Sigmoid colon (tissue), 7 donors: ENCODE measurements around the gene EPOP. TPM values are rescaled to one million over a fixed set of nuclear protein-coding genes. Genes with fewer than 3 reads are reported as not detected.
"Not testable (repeated sequence)": the region's sequence is repeated elsewhere in the genome, so short reads cannot be mapped to it uniquely, and the experiment has no call there.

Source experiments
- DNase-seq: peaks from one replicate; pipeline ENCODE4 v3.0.0-alpha.2; 2019
- H3K27ac ChIP-seq, 4 donors: fragments of 200-600 bp; sonication (generic); one replicate each; pipeline ENCODE4 v1.5.1; 2016 to 2019; ENCODE audit warnings: mild to moderate bottlenecking in 1 of 4
- H3K27me3 ChIP-seq, 3 donors: fragments of 200-600 bp; sonication (generic); one replicate each; pipeline ENCODE4 v1.5.1; 2019; ENCODE audit warnings: mild to moderate bottlenecking in 1 of 3
- H3K36me3 ChIP-seq, 4 donors: fragments of 200-600 bp; sonication (generic); one replicate each; pipeline ENCODE4 v1.5.1; 2016 to 2019
- H3K4me1 ChIP-seq, 4 donors: fragments of 200-600 bp; sonication (generic); one replicate each; pipeline ENCODE4 v1.5.1; 2017 to 2019
- H3K4me3 ChIP-seq, 4 donors: fragments of 200-600 bp; sonication (generic); one replicate each; pipeline ENCODE4 v1.5.1; 2017 to 2019; ENCODE audit warnings: mild to moderate bottlenecking in 2 of 4, moderate library complexity in 1 of 4
- H3K9me3 ChIP-seq, 4 donors: fragments of 200-600 bp in 3 of 4; sonication (generic) in 3 of 4; one replicate each; pipeline versions ENCODE4 v1.5.1 to v1.6.1; 2013 to 2019
- EP300 ChIP-seq, 4 donors: sonication (generic); formaldehyde crosslinking; IDR thresholded peaks; one replicate each; pipeline ENCODE4 v1.6.1; 2017; ENCODE audit warnings: antibody characterized with exemption in 4 of 4
- POLR2A ChIP-seq, 2 donors: fragments of 450-650 bp; IDR thresholded peaks; one replicate each; pipeline ENCODE4 v1.6.1; 2016; ENCODE audit warnings: antibody characterized with exemption in 2 of 2, mild to moderate bottlenecking in 2 of 2, moderate library complexity in 2 of 2
- POLR2AphosphoS5 ChIP-seq, 4 donors: sonication (generic); formaldehyde crosslinking; IDR thresholded peaks; one replicate each; pipeline ENCODE4 v1.6.1; 2017; ENCODE audit warnings: antibody characterized with exemption in 4 of 4
- WGBS, 2 donors: extraction: QIAGEN DNeasy Blood & Tissue Kit; methylation state at CpG; one replicate each; pipeline ENCODE4 v1.1.7; 2013; 5-methylcytosine and 5-hydroxymethylcytosine counted together
- intact Hi-C: fragments of 100-400 bp; cut with DNase I; formaldehyde crosslinking; loops from one replicate; pipeline ENCODE4 v1.15.1; 2023
- polyA plus RNA-seq, 3 donors: library from polyadenylated mRNA; stranded (reverse); fragments of 200-250 nt; gene quantifications; one replicate each; pipeline ENCODE4 v1.2.3, GENCODE V29; 2013
- total RNA-seq, 4 donors: library from RNA; depleted of rRNA; stranded (reverse); fragments of >200 nt; gene quantifications; one replicate each; pipeline ENCODE4 v1.1.0, GENCODE V29; 2016
- TF ChIP-seq, protein P1 (sequence below), 4 experiments: fragments of 450-650 bp in 3 of 4; fragments of 200-600 bp in 1 of 4; IDR thresholded peaks; one replicate each; pipeline ENCODE4 v1.5.1; 2016 to 2019; ENCODE audit warnings: antibody characterized with exemption in 4 of 4, mild to moderate bottlenecking in 3 of 4, moderate library complexity in 2 of 4
- donor health status: healthy with polysubstance abuse.
- donor health status: Bipolar disorder and iron deficiency.
- donor health status: healthy.

EPOP gene
- total and polyA plus RNA-seq, 7 donors: 0.36 to 2.8 (median 2.0) TPM; not detected in 2

DNA sequence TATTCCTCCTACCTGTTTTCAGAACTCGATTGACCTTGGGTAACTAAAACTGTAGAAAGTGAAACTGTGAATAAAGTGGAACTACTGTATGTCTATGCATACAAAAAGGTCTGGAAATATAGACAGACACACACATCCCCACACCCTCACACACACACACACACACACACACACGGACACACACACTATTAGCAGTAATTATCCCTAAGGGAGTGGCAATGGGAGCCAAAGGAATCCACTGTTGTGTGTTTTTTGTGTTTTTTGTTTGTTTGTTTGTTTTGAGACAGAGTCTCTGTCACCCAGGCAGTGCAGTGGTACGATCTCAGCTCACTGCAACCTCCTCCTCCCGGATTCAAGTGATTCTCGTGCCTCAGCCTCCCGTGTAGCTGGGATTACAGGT lies 42.4 kb downstream of the EPOP start:
- 59 to 72% methylated on average over 6 of the region's 6 CpGs for WGBS, 2 donors
- Histone ChIP-seq H3K27ac (no peak overlapping the region), H3K4me1 (no peaks in the 10 kb centered on the region), H3K9me3 (no peaks in the 10 kb centered on the region), H3K4me3 (no peak overlapping the region), H3K36me3 (no peaks in the 10 kb centered on the region), H3K27me3 (no peaks in the 10 kb centered on the region)
- TF ChIP-seq, protein P1, sequence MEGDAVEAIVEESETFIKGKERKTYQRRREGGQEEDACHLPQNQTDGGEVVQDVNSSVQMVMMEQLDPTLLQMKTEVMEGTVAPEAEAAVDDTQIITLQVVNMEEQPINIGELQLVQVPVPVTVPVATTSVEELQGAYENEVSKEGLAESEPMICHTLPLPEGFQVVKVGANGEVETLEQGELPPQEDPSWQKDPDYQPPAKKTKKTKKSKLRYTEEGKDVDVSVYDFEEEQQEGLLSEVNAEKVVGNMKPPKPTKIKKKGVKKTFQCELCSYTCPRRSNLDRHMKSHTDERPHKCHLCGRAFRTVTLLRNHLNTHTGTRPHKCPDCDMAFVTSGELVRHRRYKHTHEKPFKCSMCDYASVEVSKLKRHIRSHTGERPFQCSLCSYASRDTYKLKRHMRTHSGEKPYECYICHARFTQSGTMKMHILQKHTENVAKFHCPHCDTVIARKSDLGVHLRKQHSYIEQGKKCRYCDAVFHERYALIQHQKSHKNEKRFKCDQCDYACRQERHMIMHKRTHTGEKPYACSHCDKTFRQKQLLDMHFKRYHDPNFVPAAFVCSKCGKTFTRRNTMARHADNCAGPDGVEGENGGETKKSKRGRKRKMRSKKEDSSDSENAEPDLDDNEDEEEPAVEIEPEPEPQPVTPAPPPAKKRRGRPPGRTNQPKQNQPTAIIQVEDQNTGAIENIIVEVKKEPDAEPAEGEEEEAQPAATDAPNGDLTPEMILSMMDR (IDR thresholded peaks at IDR 0.05): no peak
- TF ChIP-seq POLR2AphosphoS5 (IDR thresholded peaks at IDR 0.05) (no peak), EP300 (IDR thresholded peaks at IDR 0.05) (no peak), POLR2A (IDR thresholded peaks at IDR 0.05) (no peak)
- DNase-seq: no peak
- intact Hi-C loops: no loop called here

DNA sequence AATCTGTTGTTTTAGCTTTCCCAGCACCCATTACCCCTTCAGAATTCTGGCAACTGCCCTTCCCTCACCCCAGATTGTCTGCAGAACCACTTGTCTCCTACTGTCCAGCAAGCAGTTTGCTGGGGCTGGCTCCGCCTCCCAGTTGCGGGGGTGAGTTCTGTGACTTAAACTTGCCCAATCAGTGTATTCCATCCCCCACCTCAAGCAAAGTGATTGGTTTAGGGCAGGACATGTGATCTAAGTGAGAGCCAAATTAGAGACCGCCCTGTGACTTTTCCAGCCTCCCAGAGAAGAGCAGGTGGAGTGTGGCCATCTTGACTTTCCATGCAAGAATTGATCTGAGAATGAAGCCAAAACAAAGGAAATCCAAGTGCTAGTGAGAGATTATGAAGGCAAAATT lies 46.3 kb downstream of the EPOP start:
- 79 to 91% methylated on average over 3 of the region's 3 CpGs for WGBS, 2 donors
- Histone ChIP-seq H3K36me3 (no peaks in the 10 kb centered on the region), H3K9me3 (no peaks in the 10 kb centered on the region), H3K4me1 (no peaks in the 10 kb centered on the region), H3K27ac (no peak overlapping the region), H3K4me3 (no peak overlapping the region), H3K27me3 (no peaks in the 10 kb centered on the region)
- TF ChIP-seq POLR2AphosphoS5 (IDR thresholded peaks at IDR 0.05) (no peak), POLR2A (IDR thresholded peaks at IDR 0.05) (no peak), EP300 (IDR thresholded peaks at IDR 0.05) (no peak)
- TF ChIP-seq, protein P1 (IDR thresholded peaks at IDR 0.05): no peak
- intact Hi-C loops: no loop called here
- DNase-seq: no peak

DNA sequence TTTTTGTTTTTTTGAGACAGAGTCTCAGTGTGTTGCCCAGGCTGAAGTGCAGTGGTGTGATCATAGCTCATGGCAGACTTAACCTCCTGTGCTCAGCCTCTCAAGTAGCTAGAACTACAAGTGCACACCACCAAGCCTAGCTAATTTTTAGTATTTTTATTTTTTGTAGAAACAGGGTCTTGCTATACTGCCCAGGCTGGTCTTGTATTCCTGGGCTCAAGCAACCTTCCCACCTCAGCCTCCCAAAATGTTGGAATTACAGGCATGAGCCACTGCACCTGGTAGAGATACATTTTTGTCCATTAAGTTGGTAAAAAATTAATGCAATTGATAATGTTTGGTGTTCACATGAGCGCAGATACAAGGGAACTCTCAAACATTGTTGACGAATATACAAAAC lies 46.8 kb downstream of the EPOP start:
- no peaks in the 10 kb centered on the region for H3K4me1 ChIP-seq
- TF ChIP-seq, protein P1 (IDR thresholded peaks at IDR 0.05): no peak
- TF ChIP-seq POLR2A (IDR thresholded peaks at IDR 0.05): no peak
- no peak for TF ChIP-seq EP300 (IDR thresholded peaks at IDR 0.05)
- TF ChIP-seq POLR2AphosphoS5 (IDR thresholded peaks at IDR 0.05): no peak
- no peaks in the 10 kb centered on the region for H3K36me3 ChIP-seq
- H3K4me3 ChIP-seq: no peak overlapping the region
- no peak for DNase-seq
- intact Hi-C loops: no loop called here
- no peaks in the 10 kb centered on the region for H3K27me3 ChIP-seq
- H3K27ac ChIP-seq: no peak overlapping the region
- 90% methylated on average over 2 of the region's 2 CpGs for WGBS, 2 donors
- H3K9me3 ChIP-seq: no peaks in the 10 kb centered on the region

DNA sequence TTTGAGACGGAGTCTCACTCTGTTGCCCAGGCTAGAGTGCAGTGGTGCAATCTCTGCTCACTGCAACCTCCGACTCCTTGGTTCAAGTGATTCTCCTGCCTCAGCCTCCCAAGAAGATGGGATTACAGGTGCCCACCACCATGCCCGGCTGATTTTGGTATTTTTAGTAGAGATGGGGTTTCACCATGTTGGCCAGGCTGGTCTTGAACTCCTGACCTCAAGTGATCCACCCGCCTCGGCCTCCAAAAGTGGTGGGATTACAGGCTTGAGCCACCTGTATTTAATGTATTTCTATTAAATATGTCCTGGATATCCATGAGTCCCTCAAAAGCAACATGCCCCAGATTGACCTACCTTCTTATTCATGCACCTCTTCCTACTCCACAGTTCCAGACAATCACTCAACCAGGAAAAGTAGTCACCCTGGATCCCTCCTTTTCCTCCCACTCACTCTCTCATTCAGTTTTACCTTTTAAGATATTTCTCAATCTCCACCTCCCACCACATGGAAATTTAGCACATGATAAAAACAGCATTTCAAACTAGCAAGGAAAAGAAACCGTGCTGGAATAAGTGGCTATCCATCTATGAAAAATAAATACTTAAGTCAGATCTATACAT lies 48.0 kb downstream of the EPOP start:
- H3K36me3 ChIP-seq, H3K27me3 ChIP-seq, H3K4me1 ChIP-seq, H3K4me3 ChIP-seq, H3K9me3 ChIP-seq, intact Hi-C loops, DNase-seq, H3K27ac ChIP-seq: not testable (repeated sequence)
- WGBS, 2 donors: 91 to 92% methylated on average over 6 of the region's 6 CpGs

DNA sequence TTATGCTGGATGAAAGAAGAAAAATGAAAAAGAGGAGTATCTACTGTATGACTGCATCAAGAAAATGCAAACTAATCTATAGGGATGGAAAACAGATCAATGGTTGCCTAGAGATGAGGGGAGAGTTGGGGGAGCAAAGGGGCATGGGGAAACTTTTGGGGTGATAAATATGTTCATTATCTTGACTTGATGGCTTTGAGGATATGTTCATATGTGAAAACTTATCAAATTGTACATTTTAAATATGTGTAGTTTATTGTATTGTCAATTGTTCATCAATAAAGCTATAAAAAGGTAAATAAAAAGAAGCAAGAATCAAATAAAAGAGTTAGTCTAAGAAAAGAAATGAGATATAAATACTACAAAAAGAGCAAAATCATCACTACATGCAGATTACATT lies 49.3 kb downstream of the EPOP start:
- Histone ChIP-seq H3K9me3 (no peaks in the 10 kb centered on the region), H3K36me3 (no peaks in the 10 kb centered on the region), H3K4me1 (no peaks in the 10 kb centered on the region), H3K27me3 (no peaks in the 10 kb centered on the region), H3K27ac (no peak overlapping the region), H3K4me3 (no peak overlapping the region)
- intact Hi-C loops: no loop called here
- DNase-seq: no peak
- no peak for TF ChIP-seq POLR2AphosphoS5 (IDR thresholded peaks at IDR 0.05)
- TF ChIP-seq, protein P1 (IDR thresholded peaks at IDR 0.05): no peak
- TF ChIP-seq EP300 (IDR thresholded peaks at IDR 0.05): no peak
- TF ChIP-seq POLR2A (IDR thresholded peaks at IDR 0.05): no peak

DNA sequence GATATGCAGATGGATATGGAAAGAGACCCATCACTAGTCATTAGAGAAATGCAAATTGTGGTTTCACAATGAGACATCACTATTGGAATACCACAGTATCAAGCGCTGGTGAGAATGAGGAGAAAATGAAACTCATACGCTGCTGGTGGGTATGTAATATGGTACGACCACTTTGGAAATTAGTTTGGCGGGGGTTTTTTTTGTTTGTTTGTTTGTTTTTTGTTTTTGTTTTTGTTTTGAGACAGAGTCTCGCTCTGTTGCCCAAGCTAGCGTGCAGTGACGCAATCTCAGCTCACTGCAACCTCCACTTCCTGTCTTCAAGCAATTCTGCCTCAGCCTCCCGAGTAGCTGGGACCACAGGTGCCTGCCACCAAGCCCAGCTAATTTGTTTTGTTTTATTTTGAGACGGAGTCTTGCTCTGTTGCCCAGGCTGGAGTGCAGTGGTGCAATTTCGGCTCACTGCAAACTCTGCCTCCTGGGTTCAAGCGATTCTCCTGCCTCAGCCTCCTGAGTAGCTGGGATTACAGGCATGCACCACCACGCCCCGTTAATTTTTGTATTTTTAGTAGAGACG lies 49.9 kb downstream of the EPOP start:
- H3K36me3 ChIP-seq, DNase-seq, H3K27me3 ChIP-seq, H3K4me3 ChIP-seq, H3K4me1 ChIP-seq, H3K27ac ChIP-seq, H3K9me3 ChIP-seq, intact Hi-C loops: not testable (repeated sequence)
- WGBS, 2 donors: 75 to 77% methylated on average over 14 of the region's 14 CpGs
